ENCODE results near the gene ZNF664.

DNA sequence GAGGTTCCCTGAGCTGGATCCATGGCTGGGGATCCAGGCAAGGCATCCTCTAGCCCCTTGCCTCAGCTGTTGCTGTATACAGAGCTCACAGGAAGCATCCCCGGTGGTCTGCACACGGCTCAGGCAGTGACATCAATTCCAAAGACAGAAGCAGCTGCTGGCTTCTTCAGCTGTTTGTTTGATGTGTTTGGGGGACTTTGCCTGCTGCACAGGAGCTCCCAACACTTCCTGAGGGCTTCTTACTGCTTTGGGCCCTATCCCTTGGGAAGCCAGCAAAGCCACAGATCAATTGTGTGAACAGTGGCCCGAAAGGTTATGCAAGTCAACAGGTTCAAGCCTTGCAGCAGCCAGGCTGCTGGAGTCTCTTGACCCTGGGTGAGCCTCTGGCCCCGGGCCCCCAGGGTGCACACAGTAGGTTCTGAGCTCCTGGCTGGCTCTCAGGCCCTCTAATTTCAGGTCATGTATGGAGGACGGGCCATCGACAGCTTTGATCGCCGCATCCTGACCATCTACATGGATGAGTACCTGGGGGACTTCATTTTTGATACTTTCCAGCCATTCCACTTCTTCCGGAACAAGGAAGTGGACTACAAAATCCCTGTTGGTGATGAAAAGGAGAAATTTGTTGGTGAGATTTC, 43.0 kb upstream of the ZNF664 start:
- TF ChIP-seq, protein P1, sequence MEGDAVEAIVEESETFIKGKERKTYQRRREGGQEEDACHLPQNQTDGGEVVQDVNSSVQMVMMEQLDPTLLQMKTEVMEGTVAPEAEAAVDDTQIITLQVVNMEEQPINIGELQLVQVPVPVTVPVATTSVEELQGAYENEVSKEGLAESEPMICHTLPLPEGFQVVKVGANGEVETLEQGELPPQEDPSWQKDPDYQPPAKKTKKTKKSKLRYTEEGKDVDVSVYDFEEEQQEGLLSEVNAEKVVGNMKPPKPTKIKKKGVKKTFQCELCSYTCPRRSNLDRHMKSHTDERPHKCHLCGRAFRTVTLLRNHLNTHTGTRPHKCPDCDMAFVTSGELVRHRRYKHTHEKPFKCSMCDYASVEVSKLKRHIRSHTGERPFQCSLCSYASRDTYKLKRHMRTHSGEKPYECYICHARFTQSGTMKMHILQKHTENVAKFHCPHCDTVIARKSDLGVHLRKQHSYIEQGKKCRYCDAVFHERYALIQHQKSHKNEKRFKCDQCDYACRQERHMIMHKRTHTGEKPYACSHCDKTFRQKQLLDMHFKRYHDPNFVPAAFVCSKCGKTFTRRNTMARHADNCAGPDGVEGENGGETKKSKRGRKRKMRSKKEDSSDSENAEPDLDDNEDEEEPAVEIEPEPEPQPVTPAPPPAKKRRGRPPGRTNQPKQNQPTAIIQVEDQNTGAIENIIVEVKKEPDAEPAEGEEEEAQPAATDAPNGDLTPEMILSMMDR (IDR thresholded peaks at IDR 0.05; ENCODE audit: poor library complexity, severe bottlenecking), result no peak
- TF ChIP-seq EZH2 (IDR thresholded peaks at IDR 0.05; ENCODE audit: borderline replicate concordance, insufficient read depth, low read length, poor library complexity, severe bottlenecking), result no peak
- no peak for TF ChIP-seq SMC3 (conservative IDR thresholded peaks at IDR 0.05; ENCODE audit: poor library complexity)
- no peak for TF ChIP-seq POLR2AphosphoS5 (IDR thresholded peaks at IDR 0.05)
- no peak for TF ChIP-seq MXI1 (conservative IDR thresholded peaks at IDR 0.05; ENCODE audit: poor library complexity, severe bottlenecking)
- no peak for TF ChIP-seq TAF1 (IDR thresholded peaks at IDR 0.05; ENCODE audit: low read depth)
- TF ChIP-seq EP300 (conservative IDR thresholded peaks at IDR 0.05; ENCODE audit: poor library complexity, severe bottlenecking), result no peak
- TF ChIP-seq RAD21 (conservative IDR thresholded peaks at IDR 0.05), result no peak
- TF ChIP-seq, protein P2, sequence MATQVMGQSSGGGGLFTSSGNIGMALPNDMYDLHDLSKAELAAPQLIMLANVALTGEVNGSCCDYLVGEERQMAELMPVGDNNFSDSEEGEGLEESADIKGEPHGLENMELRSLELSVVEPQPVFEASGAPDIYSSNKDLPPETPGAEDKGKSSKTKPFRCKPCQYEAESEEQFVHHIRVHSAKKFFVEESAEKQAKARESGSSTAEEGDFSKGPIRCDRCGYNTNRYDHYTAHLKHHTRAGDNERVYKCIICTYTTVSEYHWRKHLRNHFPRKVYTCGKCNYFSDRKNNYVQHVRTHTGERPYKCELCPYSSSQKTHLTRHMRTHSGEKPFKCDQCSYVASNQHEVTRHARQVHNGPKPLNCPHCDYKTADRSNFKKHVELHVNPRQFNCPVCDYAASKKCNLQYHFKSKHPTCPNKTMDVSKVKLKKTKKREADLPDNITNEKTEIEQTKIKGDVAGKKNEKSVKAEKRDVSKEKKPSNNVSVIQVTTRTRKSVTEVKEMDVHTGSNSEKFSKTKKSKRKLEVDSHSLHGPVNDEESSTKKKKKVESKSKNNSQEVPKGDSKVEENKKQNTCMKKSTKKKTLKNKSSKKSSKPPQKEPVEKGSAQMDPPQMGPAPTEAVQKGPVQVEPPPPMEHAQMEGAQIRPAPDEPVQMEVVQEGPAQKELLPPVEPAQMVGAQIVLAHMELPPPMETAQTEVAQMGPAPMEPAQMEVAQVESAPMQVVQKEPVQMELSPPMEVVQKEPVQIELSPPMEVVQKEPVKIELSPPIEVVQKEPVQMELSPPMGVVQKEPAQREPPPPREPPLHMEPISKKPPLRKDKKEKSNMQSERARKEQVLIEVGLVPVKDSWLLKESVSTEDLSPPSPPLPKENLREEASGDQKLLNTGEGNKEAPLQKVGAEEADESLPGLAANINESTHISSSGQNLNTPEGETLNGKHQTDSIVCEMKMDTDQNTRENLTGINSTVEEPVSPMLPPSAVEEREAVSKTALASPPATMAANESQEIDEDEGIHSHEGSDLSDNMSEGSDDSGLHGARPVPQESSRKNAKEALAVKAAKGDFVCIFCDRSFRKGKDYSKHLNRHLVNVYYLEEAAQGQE (IDR thresholded peaks at IDR 0.05; ENCODE audit: borderline replicate concordance), result no peak
